Right ventricle myocardium superior (tissue), 1 donor: ENCODE data around the gene KLHL6. TPM values are rescaled to one million over a fixed set of nuclear protein-coding genes. Genes with fewer than 3 reads are reported as not detected.
"Not testable (repeated sequence)": the region's sequence is repeated elsewhere in the genome, so short reads cannot be mapped to it uniquely, and the experiment has no call there.

Experiments used
- ATAC-seq: fragments of 200-7000 bp; cut with Tn5 transposase; one replicate; pipeline ENCODE4 v1.9.1; 2020; ENCODE audit warnings: mild to moderate bottlenecking; ENCODE audit not compliant: poor library complexity
- DNase-seq: peaks from one replicate; pipeline ENCODE4 v3.0.0-alpha.2; 2020
- intact Hi-C: fragments of 100-400 bp; cut with DNase I; formaldehyde crosslinking; loops from one replicate; pipeline ENCODE4 v1.11.2; 2022
- total RNA-seq: library from RNA; stranded (reverse); fragmentation: NEBNext Ultra II Directional; extraction: Animal tissue kit (Norgen Biotek cat#: 25700); gene quantifications from one replicate; pipeline ENCODE4 v1.2.1, GENCODE V29; 2021
- donor health status: DM: no; HTN: yes; CAD: no; lungs with severe emphysema.

KLHL6 gene
- total RNA-seq, 1 donor from 2014 or later: 0.65 TPM

GRCh38 chr3:183443395-183444385, 111.8 kb downstream of the KLHL6 start:
- intact Hi-C loops: no loop called here
- no peak for DNase-seq
- no peak for ATAC-seq

GRCh38 chr3:183442994-183443393, 112.5 kb downstream of the KLHL6 start:
- ATAC-seq (no peak), DNase-seq (no peak)
- intact Hi-C loops: no loop called here

DNA sequence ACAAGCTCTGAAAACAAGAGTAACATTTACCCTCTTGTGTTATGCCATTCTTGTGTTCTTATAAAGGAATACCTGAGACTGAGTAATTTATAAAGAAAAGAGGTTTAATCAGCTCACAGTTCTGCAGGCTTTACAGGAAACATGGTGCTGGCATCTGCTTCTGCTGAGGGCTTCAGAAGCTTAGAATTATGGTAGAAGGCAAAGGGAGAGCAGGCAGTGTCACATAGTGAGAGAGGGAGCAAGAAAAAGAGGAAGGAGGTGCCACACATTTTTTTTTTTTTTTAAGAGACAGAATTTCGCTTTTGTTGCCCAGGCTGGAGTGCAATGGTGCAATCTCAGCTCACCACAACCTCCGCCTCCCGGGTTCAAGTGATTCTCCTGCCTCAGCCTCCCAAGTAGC, 115.0 kb downstream of the KLHL6 start:
- ATAC-seq, DNase-seq, intact Hi-C loops: not testable (repeated sequence)

- ATAC-seq: no peak
- DNase-seq: no peak
- intact Hi-C loops: no loop called here
Measured at GRCh38 chr3:183439515-183439914, 116.0 kb downstream of the KLHL6 start.

- no peak for DNase-seq
- intact Hi-C loops: no loop called here
- no peak for ATAC-seq
Measured at GRCh38 chr3:183438735-183439134, 116.8 kb downstream of the KLHL6 start.

DNA sequence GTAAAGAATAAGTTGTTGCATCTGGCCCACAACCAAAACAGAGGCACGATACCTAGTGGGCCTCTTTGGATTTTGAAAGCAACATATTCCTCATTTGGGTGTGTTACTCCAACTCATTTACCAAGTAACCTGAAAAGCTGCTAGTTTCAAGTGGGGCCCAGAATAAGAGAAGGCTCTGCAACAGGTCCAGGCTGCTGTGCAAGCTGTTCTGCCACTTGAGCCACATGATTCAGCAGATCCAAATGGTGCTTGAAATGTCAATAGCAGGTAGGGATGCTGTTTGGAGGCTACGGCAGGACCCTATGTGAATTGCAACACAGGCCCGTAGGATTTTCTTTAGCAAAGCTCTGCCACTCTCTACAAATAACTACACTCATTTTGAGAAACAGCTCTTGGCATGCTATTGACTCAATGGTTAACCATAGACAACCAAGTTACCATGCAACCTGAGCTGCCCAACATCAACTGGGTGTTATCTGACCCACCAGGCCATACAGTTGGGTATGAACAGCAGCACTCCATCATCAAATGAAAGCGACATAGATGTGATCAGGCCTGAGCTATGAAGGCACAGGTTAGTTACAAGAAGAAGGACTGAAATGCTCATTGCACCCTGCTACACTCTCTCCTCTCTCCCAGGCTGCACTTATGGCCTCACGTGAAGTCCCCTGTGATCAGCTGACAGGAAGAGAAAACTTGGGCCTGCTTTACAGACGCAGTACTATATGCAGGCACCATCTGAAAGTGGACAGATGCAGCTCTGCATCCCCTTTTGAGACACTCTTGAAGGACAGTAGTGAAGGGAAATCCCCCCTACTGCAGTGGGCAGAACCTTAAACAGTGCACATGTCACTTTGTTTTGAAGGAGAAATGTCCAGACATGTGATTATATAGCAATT, 117.6 kb downstream of the KLHL6 start:
- ATAC-seq: no peak
- no peak for DNase-seq
- intact Hi-C loops: no loop called here

Other genes starting within 250 kb of the KLHL6 start
- 0.51 TPM for gene MCF2L2, start 127.1 kb downstream of the KLHL6 start, total RNA-seq
- 249 TPM for gene KLHL24, start 79.9 kb upstream of the KLHL6 start, total RNA-seq
- 7.7 TPM for gene YEATS2, start 142.1 kb upstream of the KLHL6 start, total RNA-seq